Bronchial epithelial cell (primary cell): Measurements from ENCODE around the gene ZFYVE19. TPM values are rescaled to one million over a fixed set of nuclear protein-coding genes. Genes with fewer than 3 reads are reported as not detected.

Experiments used
- DNase-seq: peaks from one replicate; pipeline ENCODE4 v3.0.0-alpha.2; 2010; ENCODE audit warnings: low read depth
- FAIRE-seq: peaks from 2 replicates; lab custom pipeline; 2011; peaks lifted over from hg19 to GRCh38; lab: Jason Lieb, UNC
- H3K27me3 ChIP-seq: 2 replicates; pipeline ENCODE4 v1.5.1; 2011; ENCODE audit warnings: low read length; ENCODE audit not compliant: control insufficient read depth, insufficient read depth
- H3K36me3 ChIP-seq: 2 replicates; pipeline ENCODE4 v1.5.1; 2011; ENCODE audit warnings: low read length; ENCODE audit not compliant: control insufficient read depth, insufficient read depth
- H3K4me3 ChIP-seq: 2 replicates; pipeline ENCODE4 v1.5.1; 2011; ENCODE audit warnings: mild to moderate bottlenecking, low read depth, low read length, control low read depth
- total RNA-seq: library from RNA; depleted of rRNA; stranded (reverse); fragments of >200 nt; gene quantifications from 2 replicates; pipeline ENCODE4 v1.2.1, GENCODE V29; 2014
- TF ChIP-seq, protein P1 (sequence below): IDR thresholded peaks from 2 replicates; pipeline ENCODE4 v1.5.1; 2011; ENCODE audit warnings: mild to moderate bottlenecking, moderate library complexity, low read length, control low read depth, inconsistent platforms; ENCODE audit not compliant: insufficient read depth, severe bottlenecking

The ZFYVE19 gene
- total RNA-seq, 1 donor from 2014 or later, result 34.0 TPM

DNA sequence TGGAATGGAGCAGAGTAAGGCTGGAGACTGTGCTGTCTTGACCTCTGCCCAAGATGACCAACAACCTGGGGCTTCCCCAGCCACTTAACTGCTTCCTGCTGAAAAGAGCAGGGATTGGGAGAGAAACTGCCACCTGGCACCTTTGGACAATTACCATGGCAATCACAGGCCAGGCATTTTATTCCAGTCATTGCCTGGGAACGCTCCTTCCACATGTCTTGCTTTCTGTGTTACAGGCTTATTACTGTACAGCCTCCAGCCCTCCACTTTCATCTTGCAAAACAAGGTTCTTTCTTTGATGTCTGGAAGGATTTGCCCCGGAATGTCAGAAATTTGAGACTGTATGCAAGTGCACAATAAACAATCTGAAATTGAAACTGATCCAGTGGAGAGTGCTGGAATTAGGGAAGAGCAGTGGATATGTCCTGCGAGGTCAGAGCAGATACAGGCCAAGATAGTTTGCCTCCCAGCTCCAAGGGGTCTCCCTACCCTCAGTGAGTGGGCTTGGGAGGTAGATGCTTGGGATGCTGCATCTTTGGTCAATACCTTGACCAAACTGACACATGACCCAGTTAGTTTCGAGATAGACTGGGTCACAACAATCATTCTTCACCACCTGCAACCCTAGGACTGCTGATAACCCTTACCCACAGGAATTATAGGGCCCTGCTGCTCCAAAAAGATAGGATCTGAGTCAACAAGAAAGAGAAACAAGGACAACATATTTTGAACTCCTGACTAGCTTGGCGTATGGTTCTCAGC is 19.0 kb downstream of the ZFYVE19 start:
- Histone ChIP-seq H3K36me3 (no peaks in the 10 kb centered on the region), H3K4me3 (no peak overlapping the region), H3K27me3 (no peaks in the 10 kb centered on the region)
- TF ChIP-seq, protein P1, sequence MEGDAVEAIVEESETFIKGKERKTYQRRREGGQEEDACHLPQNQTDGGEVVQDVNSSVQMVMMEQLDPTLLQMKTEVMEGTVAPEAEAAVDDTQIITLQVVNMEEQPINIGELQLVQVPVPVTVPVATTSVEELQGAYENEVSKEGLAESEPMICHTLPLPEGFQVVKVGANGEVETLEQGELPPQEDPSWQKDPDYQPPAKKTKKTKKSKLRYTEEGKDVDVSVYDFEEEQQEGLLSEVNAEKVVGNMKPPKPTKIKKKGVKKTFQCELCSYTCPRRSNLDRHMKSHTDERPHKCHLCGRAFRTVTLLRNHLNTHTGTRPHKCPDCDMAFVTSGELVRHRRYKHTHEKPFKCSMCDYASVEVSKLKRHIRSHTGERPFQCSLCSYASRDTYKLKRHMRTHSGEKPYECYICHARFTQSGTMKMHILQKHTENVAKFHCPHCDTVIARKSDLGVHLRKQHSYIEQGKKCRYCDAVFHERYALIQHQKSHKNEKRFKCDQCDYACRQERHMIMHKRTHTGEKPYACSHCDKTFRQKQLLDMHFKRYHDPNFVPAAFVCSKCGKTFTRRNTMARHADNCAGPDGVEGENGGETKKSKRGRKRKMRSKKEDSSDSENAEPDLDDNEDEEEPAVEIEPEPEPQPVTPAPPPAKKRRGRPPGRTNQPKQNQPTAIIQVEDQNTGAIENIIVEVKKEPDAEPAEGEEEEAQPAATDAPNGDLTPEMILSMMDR, result no peak
- DNase-seq (peak; percentile 40), FAIRE-seq (no peak)

GRCh38 chr15:40826423-40827075 is 19.7 kb downstream of the ZFYVE19 start:
- DNase-seq (no peak), FAIRE-seq (no peak)
- Histone ChIP-seq H3K4me3 (no peak overlapping the region), H3K27me3 (no peaks in the 10 kb centered on the region), H3K36me3 (no peaks in the 10 kb centered on the region)
- TF ChIP-seq, protein P1, result no peak

- no peak for DNase-seq
- Histone ChIP-seq H3K27me3 (no peaks in the 10 kb centered on the region), H3K4me3 (no peak within 1 kb of the TSS), H3K36me3 (no peaks in the 10 kb centered on the region)
- FAIRE-seq, result no peak
- TF ChIP-seq, protein P1, result no peak
Measured at GRCh38 chr15:40828447-40829036, 21.7 kb downstream of the ZFYVE19 start, which contains the start of gene PPP1R14D. PPP1R14D (minus strand) TSS chr15:40828708; CDS start chr15:40828641, 67 bp downstream.

DNA sequence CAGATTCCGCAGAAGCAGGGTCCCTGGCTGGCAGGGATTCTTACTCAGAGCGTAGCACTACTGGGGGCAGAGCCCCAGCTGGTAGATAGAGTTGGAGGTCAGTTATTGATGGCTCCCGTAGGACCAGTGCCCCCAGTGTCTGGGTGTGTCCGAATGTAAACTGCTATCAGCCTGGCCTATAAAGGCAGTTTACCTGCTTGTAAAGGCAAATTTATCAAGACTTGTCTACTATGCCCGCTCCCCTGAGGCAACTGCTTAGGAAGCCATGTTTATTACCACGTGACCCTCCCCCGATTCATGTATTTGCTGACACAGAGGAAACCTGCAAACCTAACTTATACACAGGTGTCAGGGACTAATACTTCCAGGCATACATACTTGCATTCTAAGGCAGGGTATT is 22.2 kb downstream of the ZFYVE19 start:
- TF ChIP-seq, protein P1, result no peak
- FAIRE-seq, result no peak
- Histone ChIP-seq H3K4me3 (no peak overlapping the region), H3K36me3 (no peaks in the 10 kb centered on the region), H3K27me3 (no peaks in the 10 kb centered on the region)
- no peak for DNase-seq

DNA sequence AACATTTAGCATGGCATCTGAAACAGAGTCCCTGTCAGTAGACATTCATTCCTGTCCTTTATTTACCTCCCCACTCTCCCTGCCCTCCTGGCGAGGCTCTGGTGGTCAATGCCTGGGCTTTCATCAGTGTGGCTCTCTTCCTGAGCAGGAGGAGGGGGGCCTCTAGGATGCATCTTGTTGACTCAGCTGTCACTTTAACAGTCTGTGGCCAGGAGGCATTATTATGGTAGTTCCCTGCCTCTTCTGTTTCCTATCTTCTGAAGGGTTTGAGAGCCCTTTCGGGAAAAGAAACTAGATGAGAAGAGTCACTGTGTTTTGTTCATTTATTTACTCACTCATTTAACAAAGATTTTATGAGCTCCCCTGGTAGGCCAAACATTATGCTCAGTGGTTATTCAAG is 24.0 kb downstream of the ZFYVE19 start:
- Histone ChIP-seq H3K4me3 (no peak overlapping the region), H3K27me3 (no peaks in the 10 kb centered on the region), H3K36me3 (no peaks in the 10 kb centered on the region)
- TF ChIP-seq, protein P1, result no peak
- DNase-seq, result no peak
- FAIRE-seq, result no peak
